Neuron (in vitro differentiated cells): Measurements from ENCODE around the gene MORC1.
"Not testable (repeated sequence)": the region's sequence is repeated elsewhere in the genome, so short reads cannot be mapped to it uniquely, and the experiment has no call there.

Source experiments
- H2AFZ ChIP-seq: one replicate; pipeline ENCODE4 v1.6.1; 2013; ENCODE audit warnings: low read depth, mild to moderate bottlenecking, inconsistent platforms, low read length, moderate library complexity
- H3K27me3 ChIP-seq: one replicate; pipeline ENCODE4 v1.6.1; 2013; ENCODE audit warnings: low read length; ENCODE audit not compliant: insufficient read depth
- H3K36me3 ChIP-seq: one replicate; pipeline ENCODE4 v1.6.1; 2013; ENCODE audit warnings: low read length; ENCODE audit not compliant: insufficient read depth
- H3K4me1 ChIP-seq: one replicate; pipeline ENCODE4 v1.6.1; 2013; ENCODE audit warnings: low read length; ENCODE audit not compliant: insufficient read depth
- H3K4me3 ChIP-seq: 2 replicates; pipeline ENCODE4 v1.5.1; 2013; ENCODE audit warnings: mild to moderate bottlenecking, low read length, moderate library complexity
- H3K9me3 ChIP-seq: one replicate; pipeline ENCODE4 v1.6.1; 2013; ENCODE audit warnings: low read length

MORC1 gene

GRCh38 chr3:109117939-109118338, at the start of gene MORC1:
Gene MORC1 (minus strand): TSS chr3:109118134. CDS start chr3:109118059, 75 bp downstream.
- no peak within 1 kb of the TSS for H2AFZ ChIP-seq
- H3K4me3 ChIP-seq, result no peak within 1 kb of the TSS
- no peaks in the 10 kb centered on the region for H3K9me3 ChIP-seq
- H3K27me3 ChIP-seq, result no peaks in the 10 kb centered on the region
- H3K4me1 ChIP-seq, result no peaks in the 10 kb centered on the region
- H3K36me3 ChIP-seq, result no peaks in the 10 kb centered on the region

GRCh38 chr3:109165905-109166304, 48.0 kb upstream of the MORC1 start:
- no peaks in the 10 kb centered on the region for H3K27me3 ChIP-seq
- H3K4me1 ChIP-seq, result no peaks in the 10 kb centered on the region
- no peaks in the 10 kb centered on the region for H3K36me3 ChIP-seq
- no peaks in the 10 kb centered on the region for H3K9me3 ChIP-seq
- no peak overlapping the region for H3K4me3 ChIP-seq
- no peak overlapping the region for H2AFZ ChIP-seq

GRCh38 chr3:109161487-109162123, 43.7 kb upstream of the MORC1 start:
- no peak overlapping the region for H2AFZ ChIP-seq
- H3K4me3 ChIP-seq, result no peak overlapping the region
- H3K4me1 ChIP-seq, result no peaks in the 10 kb centered on the region
- H3K9me3 ChIP-seq, result no peaks in the 10 kb centered on the region
- H3K27me3 ChIP-seq, result no peaks in the 10 kb centered on the region
- no peaks in the 10 kb centered on the region for H3K36me3 ChIP-seq

GRCh38 chr3:109155828-109156227, 37.9 kb upstream of the MORC1 start:
- Histone ChIP-seq H3K36me3 (no peaks in the 10 kb centered on the region), H3K9me3 (no peaks in the 10 kb centered on the region), H3K4me3 (no peak overlapping the region), H2AFZ (no peak overlapping the region), H3K4me1 (no peaks in the 10 kb centered on the region), H3K27me3 (no peaks in the 10 kb centered on the region)

- H2AFZ ChIP-seq, result no peak overlapping the region
- H3K4me3 ChIP-seq, result no peak overlapping the region
- no peaks in the 10 kb centered on the region for H3K36me3 ChIP-seq
- H3K27me3 ChIP-seq, result no peaks in the 10 kb centered on the region
- no peaks in the 10 kb centered on the region for H3K9me3 ChIP-seq
- H3K4me1 ChIP-seq, result no peaks in the 10 kb centered on the region
Measured at GRCh38 chr3:109154979-109155378, 37.0 kb upstream of the MORC1 start.

GRCh38 chr3:109152320-109152719, 34.4 kb upstream of the MORC1 start:
- Histone ChIP-seq H3K9me3 (no peaks in the 10 kb centered on the region), H3K27me3 (no peaks in the 10 kb centered on the region), H3K36me3 (no peaks in the 10 kb centered on the region), H3K4me3 (no peak overlapping the region), H3K4me1 (no peaks in the 10 kb centered on the region), H2AFZ (no peak overlapping the region)

- Histone ChIP-seq H3K4me3 (no peak overlapping the region), H2AFZ (no peak overlapping the region), H3K9me3 (no peaks in the 10 kb centered on the region), H3K27me3 (no peaks in the 10 kb centered on the region), H3K4me1 (no peaks in the 10 kb centered on the region), H3K36me3 (no peaks in the 10 kb centered on the region)
Measured at GRCh38 chr3:109149078-109149477, 31.1 kb upstream of the MORC1 start.

GRCh38 chr3:109143646-109144045, 25.7 kb upstream of the MORC1 start:
- H3K9me3 ChIP-seq, result no peaks in the 10 kb centered on the region
- no peaks in the 10 kb centered on the region for H3K4me1 ChIP-seq
- no peak overlapping the region for H3K4me3 ChIP-seq
- no peaks in the 10 kb centered on the region for H3K36me3 ChIP-seq
- no peak overlapping the region for H2AFZ ChIP-seq
- no peaks in the 10 kb centered on the region for H3K27me3 ChIP-seq

GRCh38 chr3:109140318-109140717, 22.4 kb upstream of the MORC1 start:
- Histone ChIP-seq H3K9me3 (no peaks in the 10 kb centered on the region), H3K27me3 (no peaks in the 10 kb centered on the region), H3K4me1 (no peaks in the 10 kb centered on the region), H3K4me3 (no peak overlapping the region), H3K36me3 (no peaks in the 10 kb centered on the region), H2AFZ (no peak overlapping the region)

- Histone ChIP-seq H2AFZ (no peak overlapping the region), H3K4me1 (no peaks in the 10 kb centered on the region), H3K9me3 (no peaks in the 10 kb centered on the region), H3K27me3 (no peaks in the 10 kb centered on the region), H3K4me3 (no peak overlapping the region), H3K36me3 (no peaks in the 10 kb centered on the region)
Measured at GRCh38 chr3:109137761-109138160, 19.8 kb upstream of the MORC1 start.

- H3K4me1 ChIP-seq, result no peaks in the 10 kb centered on the region
- no peaks in the 10 kb centered on the region for H3K9me3 ChIP-seq
- no peaks in the 10 kb centered on the region for H3K36me3 ChIP-seq
- no peaks in the 10 kb centered on the region for H3K27me3 ChIP-seq
- H2AFZ ChIP-seq, result no peak within 1 kb of the TSS
- no peak within 1 kb of the TSS for H3K4me3 ChIP-seq
Measured at GRCh38 chr3:109136523-109136922, 18.6 kb upstream of the MORC1 start, which contains the start of gene C3orf85. Gene C3orf85 (plus strand): TSS chr3:109136719. CDS start chr3:109136848, 129 bp downstream.

GRCh38 chr3:109133474-109133816, 15.5 kb upstream of the MORC1 start:
- H3K4me1 ChIP-seq, H3K36me3 ChIP-seq, H2AFZ ChIP-seq, H3K4me3 ChIP-seq, H3K27me3 ChIP-seq, H3K9me3 ChIP-seq: not testable (repeated sequence)

- Histone ChIP-seq H2AFZ (no peak overlapping the region), H3K36me3 (no peaks in the 10 kb centered on the region), H3K27me3 (no peaks in the 10 kb centered on the region), H3K4me3 (no peak overlapping the region), H3K4me1 (no peaks in the 10 kb centered on the region), H3K9me3 (no peaks in the 10 kb centered on the region)
Measured at GRCh38 chr3:109132801-109133473, 15.0 kb upstream of the MORC1 start.

GRCh38 chr3:109131276-109131675, 13.3 kb upstream of the MORC1 start:
- Histone ChIP-seq H3K4me3 (no peak overlapping the region), H3K36me3 (no peaks in the 10 kb centered on the region), H3K9me3 (no peaks in the 10 kb centered on the region), H3K27me3 (no peaks in the 10 kb centered on the region), H3K4me1 (peaks cover under 1% of the 10 kb centered on the region), H2AFZ (no peak overlapping the region)
